Coronary artery (tissue), 2 donors: ENCODE measurements around the gene GPR21.

Experiments
- DNase-seq: peaks from one replicate; pipeline ENCODE4 v3.0.0-alpha.2; 2017; ENCODE audit warnings: low spot score
- H3K27ac ChIP-seq, 2 donors: fragments of 200-600 bp; sonication (generic); one replicate each; pipeline ENCODE4 v1.5.1; 2016 to 2019
- H3K4me3 ChIP-seq: fragments of 200-600 bp; sonication (generic); 2 replicates; pipeline ENCODE4 v1.5.1; 2016; ENCODE audit warnings: mild to moderate bottlenecking, moderate library complexity
- TF ChIP-seq, protein P1 (sequence below): fragments of 200-600 bp; sonication (generic); IDR thresholded peaks from one replicate; pipeline ENCODE4 v1.5.1; 2019; ENCODE audit warnings: antibody characterized with exemption

Gene GPR21

DNA sequence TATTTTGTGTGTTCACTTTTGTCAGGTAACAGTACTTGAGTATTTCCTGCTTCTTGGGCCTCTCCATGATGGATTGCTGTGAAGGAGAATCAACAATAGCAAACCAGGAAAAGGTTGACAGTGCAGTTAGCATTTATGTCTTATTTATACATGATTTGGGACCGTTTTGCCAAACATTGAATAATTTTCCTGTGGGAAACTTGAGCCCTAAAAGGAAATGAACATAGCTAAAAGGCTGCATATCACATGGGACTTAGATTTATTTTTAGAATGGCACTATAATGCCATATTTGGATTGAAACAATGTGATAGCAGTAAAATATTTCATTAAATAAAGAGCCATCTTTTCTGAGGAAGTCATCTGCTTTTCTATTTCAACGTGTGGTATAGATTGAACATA lies 15.3 kb downstream of the GPR21 start:
- TF ChIP-seq, protein P1, sequence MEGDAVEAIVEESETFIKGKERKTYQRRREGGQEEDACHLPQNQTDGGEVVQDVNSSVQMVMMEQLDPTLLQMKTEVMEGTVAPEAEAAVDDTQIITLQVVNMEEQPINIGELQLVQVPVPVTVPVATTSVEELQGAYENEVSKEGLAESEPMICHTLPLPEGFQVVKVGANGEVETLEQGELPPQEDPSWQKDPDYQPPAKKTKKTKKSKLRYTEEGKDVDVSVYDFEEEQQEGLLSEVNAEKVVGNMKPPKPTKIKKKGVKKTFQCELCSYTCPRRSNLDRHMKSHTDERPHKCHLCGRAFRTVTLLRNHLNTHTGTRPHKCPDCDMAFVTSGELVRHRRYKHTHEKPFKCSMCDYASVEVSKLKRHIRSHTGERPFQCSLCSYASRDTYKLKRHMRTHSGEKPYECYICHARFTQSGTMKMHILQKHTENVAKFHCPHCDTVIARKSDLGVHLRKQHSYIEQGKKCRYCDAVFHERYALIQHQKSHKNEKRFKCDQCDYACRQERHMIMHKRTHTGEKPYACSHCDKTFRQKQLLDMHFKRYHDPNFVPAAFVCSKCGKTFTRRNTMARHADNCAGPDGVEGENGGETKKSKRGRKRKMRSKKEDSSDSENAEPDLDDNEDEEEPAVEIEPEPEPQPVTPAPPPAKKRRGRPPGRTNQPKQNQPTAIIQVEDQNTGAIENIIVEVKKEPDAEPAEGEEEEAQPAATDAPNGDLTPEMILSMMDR: no peak
- peak overlapping the region; percentile 83 to 85 for H3K27ac ChIP-seq
- no peak overlapping the region for H3K4me3 ChIP-seq
- no peak for DNase-seq

DNA sequence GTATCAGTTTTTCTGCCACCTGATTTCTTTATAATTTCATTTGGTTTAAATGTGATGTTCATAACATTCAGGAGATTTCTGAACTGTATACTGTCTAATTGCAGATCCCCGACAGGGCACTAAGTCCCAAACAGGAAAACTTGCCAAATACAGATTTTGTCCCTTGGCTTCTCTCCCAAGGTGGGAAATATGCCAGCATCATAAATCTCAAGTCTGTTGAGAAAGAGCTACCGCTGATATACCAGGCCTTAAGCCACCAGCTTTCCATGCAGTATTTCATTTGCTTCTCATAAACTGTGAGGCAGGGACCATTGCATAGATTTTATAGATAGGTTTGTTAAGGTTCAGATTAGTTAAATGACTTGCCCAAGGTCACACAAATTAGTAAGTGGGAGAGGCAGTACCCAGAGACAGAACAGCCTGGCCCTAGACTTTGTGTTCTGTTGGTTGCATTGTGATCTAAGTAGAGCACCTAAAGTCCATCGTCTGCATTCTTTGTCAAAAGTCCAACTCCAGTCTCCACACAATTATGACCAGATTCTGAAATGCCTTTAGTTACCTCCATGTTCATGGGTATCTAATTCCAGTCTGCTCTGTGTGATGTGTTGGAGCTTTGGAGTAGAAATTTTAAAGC lies 16.2 kb downstream of the GPR21 start:
- TF ChIP-seq, protein P1: no peak
- DNase-seq: no peak
- Histone ChIP-seq H3K27ac (peak overlapping the region; percentile 83 to 85), H3K4me3 (peak overlapping the region; percentile 15)

DNA sequence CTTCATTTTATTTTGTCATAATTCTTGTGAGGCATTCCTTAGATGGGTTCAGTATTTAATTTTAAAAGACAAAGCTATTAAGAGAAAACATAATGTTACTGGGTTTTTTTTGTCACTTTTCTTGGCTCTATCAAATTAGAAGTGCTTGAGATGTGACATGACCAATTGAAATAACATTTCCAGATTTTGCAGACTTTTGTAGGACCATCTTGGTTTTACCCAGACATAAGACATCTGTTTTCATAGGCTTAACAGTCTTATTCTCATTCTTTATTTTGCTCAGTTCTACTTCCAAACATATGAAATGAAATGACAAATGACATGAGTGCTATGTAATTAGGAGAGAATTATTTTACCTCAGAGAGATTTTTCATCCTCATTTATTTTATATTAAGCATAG lies 19.6 kb downstream of the GPR21 start:
- Histone ChIP-seq H3K4me3 (no peak overlapping the region), H3K27ac (peak overlapping the region; percentile 56 to 71)
- no peak for DNase-seq
- TF ChIP-seq, protein P1: no peak

DNA sequence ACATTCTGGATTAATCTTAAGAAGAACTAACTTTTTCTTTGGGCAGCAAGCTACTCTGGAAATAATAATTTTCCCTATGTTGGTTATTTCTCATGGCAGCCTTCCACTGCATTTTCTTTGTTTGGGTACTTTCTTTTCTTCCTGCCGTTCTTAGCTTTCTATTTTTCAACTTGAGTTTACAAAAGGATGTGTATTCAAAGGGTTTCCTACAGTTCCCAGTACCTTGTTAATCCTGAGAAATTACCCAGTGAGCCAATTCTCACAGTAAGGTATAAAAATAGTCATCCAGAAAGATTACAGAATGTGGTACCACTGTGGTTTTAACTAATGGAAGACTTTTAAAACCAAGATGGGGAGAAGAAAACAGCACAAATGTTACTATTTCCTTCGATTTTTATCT lies 20.2 kb downstream of the GPR21 start:
- DNase-seq: no peak
- no peak overlapping the region for H3K4me3 ChIP-seq
- TF ChIP-seq, protein P1: no peak
- H3K27ac ChIP-seq: peak overlapping the region; percentile 56 to 71

DNA sequence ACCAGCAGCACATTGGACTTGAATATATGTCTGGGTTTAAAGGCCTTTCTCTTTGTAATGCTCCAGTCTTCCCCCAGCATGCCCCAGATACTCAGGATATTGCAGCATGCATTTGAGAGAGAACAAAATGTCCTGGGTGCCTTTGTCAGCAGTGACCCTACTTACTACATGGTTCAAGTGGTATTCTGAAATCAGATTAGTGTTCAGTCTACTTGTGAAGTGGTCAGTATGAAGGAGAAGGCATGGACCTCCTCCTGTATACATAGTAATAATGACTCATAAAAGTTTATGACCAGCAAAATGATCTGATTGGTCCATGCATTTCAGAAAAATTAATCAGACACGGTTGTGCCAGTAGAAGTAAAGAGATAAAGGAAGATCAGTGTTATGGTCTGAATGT lies 25.4 kb downstream of the GPR21 start:
- TF ChIP-seq, protein P1: no peak
- no peak for DNase-seq
- H3K27ac ChIP-seq: peak overlapping the region; percentile 62 to 76
- H3K4me3 ChIP-seq: no peak overlapping the region

DNA sequence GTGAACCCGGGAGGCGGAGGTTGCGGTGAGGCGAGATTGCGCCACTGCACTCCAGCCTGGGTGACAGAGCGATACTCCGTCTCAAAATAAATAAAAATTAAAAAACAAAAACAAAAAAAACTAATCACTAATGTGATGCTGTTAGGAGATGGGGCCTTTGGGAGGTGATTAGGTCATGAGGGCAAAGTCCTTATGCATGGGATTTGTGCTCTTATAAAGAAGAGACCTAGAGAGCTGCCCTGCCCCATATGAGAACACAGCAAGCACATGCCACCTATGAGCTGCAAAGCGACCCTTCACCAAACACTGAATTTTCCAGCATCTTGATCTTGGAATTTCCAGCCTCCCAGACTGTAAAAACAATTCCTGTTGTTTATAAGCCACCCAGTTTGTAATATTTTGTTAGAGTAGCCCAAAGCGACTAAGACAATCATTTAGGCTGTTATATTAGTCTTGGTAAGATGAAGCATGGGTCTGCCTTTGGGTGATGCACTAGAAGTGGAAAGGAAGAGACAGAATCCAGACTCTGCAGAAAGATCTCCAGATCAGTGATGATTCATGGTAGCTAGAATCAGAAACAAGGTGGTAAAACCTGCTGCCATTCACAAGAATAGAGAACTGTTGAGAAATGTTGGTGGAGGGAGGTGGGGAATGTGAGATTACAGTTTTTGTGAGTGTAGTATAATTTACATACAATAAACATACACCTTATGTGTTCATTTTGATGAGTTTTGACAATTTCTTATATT lies 26.2 kb downstream of the GPR21 start:
- no peak for DNase-seq
- H3K4me3 ChIP-seq: no peak overlapping the region
- H3K27ac ChIP-seq: peak overlapping the region; percentile 62 to 76
- TF ChIP-seq, protein P1: no peak

DNA sequence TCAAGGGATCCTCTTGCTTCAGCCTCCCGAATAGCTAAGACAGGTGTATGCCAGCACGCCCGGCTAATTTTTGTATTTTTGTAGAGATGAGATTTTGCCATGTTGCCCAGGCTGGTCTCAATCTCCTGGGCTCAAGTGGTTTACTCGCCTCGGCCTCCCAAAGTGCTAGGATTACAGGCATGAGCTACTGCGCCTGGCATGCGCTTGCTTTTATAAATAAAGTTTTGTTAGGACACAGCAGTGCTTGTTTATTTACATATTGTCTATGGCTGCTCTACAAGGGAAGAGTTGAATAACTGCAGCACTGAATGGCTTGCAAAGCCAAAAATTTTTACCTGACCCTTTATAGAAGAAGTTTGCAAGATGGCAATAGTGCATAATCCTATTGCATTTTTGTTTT lies 27.7 kb downstream of the GPR21 start:
- Histone ChIP-seq H3K27ac (peak overlapping the region; percentile 35 to 76), H3K4me3 (no peak overlapping the region)
- TF ChIP-seq, protein P1: no peak
- DNase-seq: no peak
